CD4-positive, alpha-beta T cell treated with Interferon gamma for 1 hour (primary cell): Measurements from ENCODE around the gene STK38L.

Experiments
- DNase-seq: peaks from one replicate; pipeline ENCODE4 v3.0.0-alpha.2; 2020

STK38L gene

DNA sequence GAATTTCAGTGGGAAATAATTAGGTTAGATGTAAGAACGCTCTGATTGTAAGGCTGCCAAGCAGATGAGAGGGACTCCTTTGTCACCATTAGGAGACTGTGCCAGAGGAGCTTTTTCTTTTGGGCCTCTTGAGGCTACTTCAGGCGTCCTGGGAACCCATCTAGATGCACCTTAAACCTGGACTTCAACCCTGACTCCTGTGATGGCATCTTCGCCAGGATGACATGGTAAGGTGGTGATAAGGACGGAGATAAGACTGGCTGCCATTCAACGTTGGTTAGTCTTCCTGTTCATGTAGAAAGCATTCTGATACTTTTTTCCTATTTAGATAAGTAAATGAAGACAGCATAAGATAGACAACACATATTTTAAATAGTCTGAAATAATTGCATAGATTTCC, 36.3 kb downstream of the STK38L start:
- no peak for DNase-seq

GRCh38 chr12:27282754-27283153, 38.7 kb downstream of the STK38L start:
- DNase-seq: no peak

GRCh38 chr12:27284021-27284420, 39.9 kb downstream of the STK38L start:
- no peak for DNase-seq

DNA sequence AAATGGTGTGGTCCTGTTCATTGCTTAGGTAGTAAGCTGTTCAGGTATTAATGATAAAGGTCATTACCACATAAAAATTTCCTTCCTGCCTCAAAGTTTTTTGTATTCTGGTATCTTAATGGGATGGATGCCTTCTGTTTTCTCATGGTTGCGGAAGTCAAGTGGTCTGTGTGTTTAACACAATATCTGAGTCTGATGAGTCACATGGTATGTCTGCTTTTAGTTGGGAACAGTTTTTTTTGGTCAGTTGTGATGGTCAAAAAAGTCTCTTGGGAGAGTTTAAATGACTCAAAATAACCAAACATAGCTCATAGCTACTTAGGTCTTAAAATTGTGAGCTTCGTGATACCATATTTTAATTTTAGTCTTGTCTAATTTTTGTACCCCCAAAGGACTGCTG, 40.7 kb downstream of the STK38L start:
- no peak for DNase-seq

GRCh38 chr12:27285403-27285802, 41.3 kb downstream of the STK38L start:
- no peak for DNase-seq

DNA sequence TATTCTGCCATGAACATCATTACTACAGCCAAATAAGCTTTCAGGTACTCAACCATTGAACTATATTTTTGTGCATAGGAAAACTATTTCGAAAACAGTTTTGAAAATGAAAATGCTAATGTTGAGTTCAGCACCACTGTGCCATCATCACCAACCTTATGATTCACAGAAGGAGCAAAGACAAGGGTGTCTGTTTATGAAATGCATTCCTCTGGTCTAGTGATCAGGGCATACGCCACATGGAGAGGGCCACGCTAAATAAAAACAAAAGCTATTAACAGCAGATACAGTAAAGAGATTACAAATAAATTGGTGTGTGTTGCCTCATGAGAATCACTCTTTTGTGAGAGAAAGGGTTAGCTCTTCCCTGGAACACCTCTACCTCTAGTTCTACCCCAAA, 45.3 kb downstream of the STK38L start:
- no peak for DNase-seq

DNA sequence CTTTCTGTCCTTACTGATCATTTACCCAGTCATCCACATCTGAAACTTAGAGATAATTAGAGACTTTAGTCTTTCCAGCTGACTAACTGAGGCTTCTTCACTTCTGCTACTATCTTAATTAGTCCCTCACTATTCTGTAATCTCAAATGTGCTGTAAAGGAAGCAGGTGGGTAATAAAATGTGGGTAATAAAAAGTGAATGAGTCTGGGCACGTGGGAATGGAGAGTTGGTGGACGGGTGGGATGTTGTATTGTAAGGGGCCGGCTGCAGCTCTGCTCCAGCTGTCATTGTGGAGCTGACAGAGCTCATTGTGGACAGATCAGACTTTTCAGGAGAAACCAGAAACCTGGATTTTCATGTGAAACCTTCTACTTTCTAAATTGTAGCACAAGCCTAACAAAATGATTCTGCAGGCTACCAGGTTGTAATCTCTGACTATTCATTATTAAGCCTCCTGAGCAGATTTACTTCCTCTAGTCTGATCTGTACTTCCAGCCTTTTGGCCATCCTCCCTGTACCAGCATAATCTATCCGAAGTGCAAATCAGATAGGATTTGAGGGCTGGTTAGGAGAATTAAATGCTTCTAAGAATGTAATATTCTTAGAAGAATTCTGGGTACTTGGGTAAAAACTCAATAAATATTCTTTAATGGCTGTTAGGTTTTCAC, 46.5 kb downstream of the STK38L start:
- no peak for DNase-seq

- no peak for DNase-seq
Measured at GRCh38 chr12:27291862-27292261, 47.8 kb downstream of the STK38L start.

DNA sequence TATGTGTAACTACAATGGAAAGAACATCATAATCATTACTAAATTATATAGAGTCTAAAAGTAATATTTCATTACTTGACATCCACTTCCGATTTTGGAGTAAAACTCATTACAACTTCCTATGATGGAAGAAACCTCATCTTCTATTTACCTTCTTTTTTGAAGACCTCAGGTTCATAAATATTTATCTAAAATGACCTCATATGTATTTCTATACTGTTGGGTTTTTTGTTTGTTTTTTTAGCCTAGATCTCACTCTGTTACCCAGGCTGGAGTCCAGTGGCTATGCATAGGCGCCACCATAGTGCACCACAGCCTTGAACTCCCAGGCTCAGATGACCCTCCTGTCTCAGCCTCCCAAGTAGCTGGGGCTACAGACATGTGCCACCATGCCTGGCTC, 48.6 kb downstream of the STK38L start:
- DNase-seq: no peak

DNA sequence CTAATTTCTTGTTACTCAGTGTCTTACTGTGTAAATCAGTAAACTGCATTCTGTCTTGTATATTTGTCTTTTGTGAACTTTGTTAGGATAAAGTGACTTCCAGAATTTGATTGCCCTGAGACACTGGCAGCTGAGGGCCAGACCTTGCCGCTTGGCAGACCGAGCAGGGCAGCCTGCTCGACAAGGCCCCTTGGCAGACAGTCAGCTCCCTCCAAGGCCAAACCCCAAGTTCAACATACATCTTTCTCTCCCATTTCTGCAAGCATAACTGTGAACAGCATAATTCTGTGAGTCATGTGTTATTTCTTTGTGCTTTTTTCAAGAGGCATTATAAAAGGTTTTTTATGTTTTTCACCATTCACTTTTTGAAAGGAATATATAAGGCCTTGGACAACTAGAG, 49.4 kb downstream of the STK38L start:
- no peak for DNase-seq

GRCh38 chr12:27296674-27297073, 52.6 kb downstream of the STK38L start:
- no peak for DNase-seq

DNA sequence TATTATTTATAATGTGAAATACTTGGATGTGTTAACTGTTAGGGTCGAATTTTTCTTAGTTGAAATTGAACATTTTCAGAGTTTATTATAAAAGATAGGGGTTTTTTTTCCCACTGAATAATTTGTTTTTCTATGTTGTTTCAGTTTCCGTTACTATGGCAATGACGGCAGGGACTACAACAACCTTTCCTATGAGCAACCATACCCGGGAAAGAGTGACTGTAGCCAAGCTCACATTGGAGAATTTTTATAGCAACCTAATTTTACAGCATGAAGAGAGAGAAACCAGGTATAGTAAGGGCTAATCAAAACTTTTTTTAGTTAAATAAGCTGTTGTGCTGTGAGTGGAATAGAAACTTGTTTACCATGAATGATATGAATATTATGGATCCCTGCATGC, 53.5 kb downstream of the STK38L start:
- DNase-seq: no peak

DNA sequence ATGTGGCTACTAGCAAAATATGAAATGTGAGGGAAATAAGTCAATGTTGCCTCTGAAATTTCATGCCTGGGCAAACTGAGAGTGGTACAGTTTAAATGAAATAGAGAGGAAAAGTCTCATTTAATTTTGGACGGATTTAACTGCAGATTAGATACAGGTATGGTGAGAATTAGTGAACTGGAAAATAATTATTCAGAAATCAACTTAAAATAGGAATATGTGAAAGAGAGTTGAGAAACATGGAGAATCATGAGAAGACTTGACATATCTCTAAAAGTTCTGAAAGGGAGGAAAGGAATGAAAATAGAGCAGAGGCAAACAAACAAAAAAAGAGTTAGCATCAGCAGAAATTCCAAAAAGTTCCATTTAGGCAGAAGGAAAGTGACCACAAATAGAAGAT, 55.0 kb downstream of the STK38L start:
- DNase-seq: no peak

- DNase-seq: no peak
Measured at GRCh38 chr12:27300226-27300625, 56.1 kb downstream of the STK38L start.

GRCh38 chr12:27303139-27304111, 59.3 kb downstream of the STK38L start:
- DNase-seq: no peak

DNA sequence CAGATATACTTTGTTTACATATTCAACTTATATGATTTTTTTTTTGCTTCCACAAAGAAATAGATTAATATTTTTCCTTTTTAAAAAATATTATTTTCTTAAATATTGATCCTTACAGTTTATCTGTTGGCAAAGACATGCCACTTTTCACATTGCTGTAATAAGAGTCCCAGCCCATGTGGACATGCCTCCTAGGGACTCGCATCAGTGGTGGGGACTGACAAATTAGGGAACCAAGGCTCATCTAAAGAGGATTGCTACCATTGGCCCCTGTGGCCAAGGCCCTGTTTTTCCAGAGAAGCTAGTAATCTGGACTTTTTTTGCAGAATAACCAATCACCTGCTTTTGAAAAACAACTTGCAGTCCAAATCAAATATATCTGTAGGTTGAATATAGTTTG, 60.8 kb downstream of the STK38L start:
- no peak for DNase-seq

DNA sequence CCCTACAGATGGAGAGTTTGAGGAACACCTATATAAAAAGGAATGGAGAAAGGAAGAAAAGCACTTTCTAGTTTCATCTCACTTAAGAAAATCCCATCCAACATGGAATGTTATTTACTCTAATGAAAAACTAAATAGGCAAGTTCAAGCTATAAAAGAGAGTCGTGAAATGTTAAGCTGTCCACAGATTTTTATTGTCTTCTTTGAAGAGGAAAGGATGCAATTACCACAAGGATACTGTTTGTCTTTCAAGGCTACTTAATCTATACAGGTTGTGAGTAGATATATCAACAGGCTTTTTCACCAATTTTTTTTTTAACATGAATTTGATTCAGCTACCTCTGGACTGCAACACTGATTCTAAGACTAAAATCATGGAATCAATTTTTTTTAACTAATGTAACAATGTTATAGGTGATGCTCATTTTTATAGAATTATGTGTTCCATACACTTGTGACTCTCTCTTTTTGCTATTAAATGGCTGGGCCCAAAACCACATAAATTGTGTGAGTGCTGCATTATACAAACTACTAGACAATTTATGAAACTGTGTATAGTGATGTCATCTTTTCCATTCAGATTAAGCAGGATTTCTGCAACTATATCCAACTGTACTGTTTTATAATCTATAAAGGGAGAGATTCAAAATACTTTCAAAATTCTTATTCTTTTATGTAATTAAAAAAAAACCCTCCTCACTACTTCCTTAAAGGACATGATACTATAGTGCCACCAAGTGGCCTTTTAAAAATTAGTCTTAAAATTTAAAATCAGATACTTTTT, 61.8 kb downstream of the STK38L start:
- no peak for DNase-seq

GRCh38 chr12:27309293-27309994, 65.4 kb downstream of the STK38L start:
- DNase-seq: no peak

DNA sequence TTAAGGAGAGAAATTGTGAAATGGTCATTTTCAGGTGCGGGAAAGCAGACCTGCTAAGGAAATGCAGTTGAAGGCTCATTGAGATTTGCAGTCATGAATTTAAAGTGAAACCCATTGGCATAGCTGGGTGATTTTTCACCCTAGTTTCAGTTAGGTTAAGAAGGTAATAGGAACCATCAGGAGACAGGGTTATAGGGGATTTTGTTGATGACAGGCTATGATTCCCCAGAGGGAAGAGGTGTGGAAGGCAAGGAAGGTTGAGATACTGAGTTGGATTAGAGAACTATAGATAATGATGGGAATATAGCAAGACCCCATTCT, 65.9 kb downstream of the STK38L start:
- no peak for DNase-seq

- DNase-seq: no peak
Measured at GRCh38 chr12:27316947-27317346, 72.9 kb downstream of the STK38L start.

DNA sequence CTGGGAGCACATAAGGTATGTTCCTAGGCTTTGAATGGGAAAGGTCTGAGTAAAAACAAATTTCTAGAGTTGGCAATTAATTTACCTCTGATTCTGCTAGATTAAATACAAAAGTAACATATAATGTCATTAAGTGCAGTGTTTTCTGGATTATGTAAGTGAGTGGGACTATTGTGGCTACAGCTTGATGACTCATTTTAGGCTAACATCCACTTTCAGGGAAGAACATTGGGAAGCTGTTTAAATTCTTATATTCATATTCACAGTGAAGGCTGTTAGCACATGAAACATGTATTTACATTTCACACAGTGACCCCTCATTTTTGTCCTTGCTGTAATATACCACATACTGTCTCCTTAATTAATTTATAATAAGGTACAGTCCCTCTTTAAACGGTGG, 75.3 kb downstream of the STK38L start:
- DNase-seq: no peak

- DNase-seq: no peak
Measured at GRCh38 chr12:27319848-27320247, 75.8 kb downstream of the STK38L start.

GRCh38 chr12:27324530-27324929, 80.4 kb downstream of the STK38L start:
- no peak for DNase-seq
